CD4-positive, alpha-beta T cell treated with Interleukin-6 for 4 hours (primary cell): ENCODE results near the gene STPG3.
"Not testable (repeated sequence)": the region's sequence is repeated elsewhere in the genome, so short reads cannot be mapped to it uniquely, and the experiment has no call there.

ENCODE experiments used
- DNase-seq: peaks from one replicate; pipeline ENCODE4 v3.0.0-alpha.2; 2020; ENCODE audit warnings: mixed read lengths

Gene STPG3

GRCh38 chr9:137247135-137247915 lies 3.8 kb upstream of the STPG3 start:
- DNase-seq, result no peak

GRCh38 chr9:137247916-137248175 lies 3.2 kb upstream of the STPG3 start:
- no peak for DNase-seq

- DNase-seq, result no peak
Measured at GRCh38 chr9:137250329-137251193, 525 bp upstream of the STPG3 start.

- no peak for DNase-seq
Measured at GRCh38 chr9:137251490-137252268, 593 bp downstream of the STPG3 start.

GRCh38 chr9:137252555-137253506 lies 1.7 kb downstream of the STPG3 start:
- no peak for DNase-seq

- no peak for DNase-seq
Measured at GRCh38 chr9:137253717-137254623, 2.9 kb downstream of the STPG3 start.

GRCh38 chr9:137254624-137255447 lies 3.8 kb downstream of the STPG3 start, which contains the start of gene NELFB:
Gene NELFB, plus strand, starts transcription at chr9:137255327.
- DNase-seq, result peak; percentile 96

- peak; percentile 48 for DNase-seq
Measured at GRCh38 chr9:137255448-137256114, 4.5 kb downstream of the STPG3 start.

- no peak for DNase-seq
Measured at GRCh38 chr9:137256362-137256761, 5.3 kb downstream of the STPG3 start.

GRCh38 chr9:137256856-137257255 lies 5.8 kb downstream of the STPG3 start:
- DNase-seq, result no peak

GRCh38 chr9:137262173-137262908 lies 11.3 kb downstream of the STPG3 start:
- DNase-seq, result not testable (repeated sequence)

GRCh38 chr9:137262909-137263285 lies 11.8 kb downstream of the STPG3 start:
- DNase-seq, result no peak

GRCh38 chr9:137263506-137263905 lies 12.4 kb downstream of the STPG3 start:
- no peak for DNase-seq

- no peak for DNase-seq
Measured at GRCh38 chr9:137264067-137264466, 13.0 kb downstream of the STPG3 start.

GRCh38 chr9:137265496-137266161 lies 14.5 kb downstream of the STPG3 start:
- DNase-seq, result no peak

GRCh38 chr9:137266162-137266527 lies 15.1 kb downstream of the STPG3 start:
- DNase-seq, result no peak

- DNase-seq, result no peak
Measured at GRCh38 chr9:137266585-137267453, 15.7 kb downstream of the STPG3 start.
